ENCODE results near the gene RAMACL.

DNA sequence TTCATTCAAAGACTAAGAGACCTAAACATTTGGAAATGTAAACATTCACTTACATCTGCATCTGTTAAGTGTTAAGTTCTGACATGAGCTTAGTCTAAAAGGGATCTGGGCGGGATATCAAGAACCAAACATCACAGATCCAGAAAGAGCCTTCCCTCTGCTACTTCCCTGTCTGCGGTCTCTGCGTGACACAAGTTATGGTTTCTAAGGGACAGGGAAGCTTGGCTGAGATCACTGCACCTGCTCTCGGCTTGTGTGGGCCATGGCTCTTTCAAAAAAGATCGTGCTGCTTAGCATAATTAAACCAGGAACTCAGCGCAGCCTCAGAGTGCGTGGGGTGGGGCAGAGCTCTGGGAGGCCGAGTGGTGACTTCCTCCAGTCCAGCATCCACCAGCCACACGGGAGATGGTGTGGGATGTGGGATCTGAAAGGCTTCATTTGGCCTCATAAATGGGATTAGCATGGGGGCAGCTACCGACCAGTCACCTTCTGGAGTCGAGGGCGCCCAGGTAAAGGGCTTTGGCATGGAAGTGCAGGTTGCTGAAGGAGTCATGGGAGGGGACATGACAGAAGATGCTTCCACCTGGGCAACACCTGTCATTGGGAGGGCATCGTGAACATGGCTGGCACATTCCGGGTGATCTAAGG lies 16.7 kb upstream of the RAMACL start:
- TF ChIP-seq, protein P1, sequence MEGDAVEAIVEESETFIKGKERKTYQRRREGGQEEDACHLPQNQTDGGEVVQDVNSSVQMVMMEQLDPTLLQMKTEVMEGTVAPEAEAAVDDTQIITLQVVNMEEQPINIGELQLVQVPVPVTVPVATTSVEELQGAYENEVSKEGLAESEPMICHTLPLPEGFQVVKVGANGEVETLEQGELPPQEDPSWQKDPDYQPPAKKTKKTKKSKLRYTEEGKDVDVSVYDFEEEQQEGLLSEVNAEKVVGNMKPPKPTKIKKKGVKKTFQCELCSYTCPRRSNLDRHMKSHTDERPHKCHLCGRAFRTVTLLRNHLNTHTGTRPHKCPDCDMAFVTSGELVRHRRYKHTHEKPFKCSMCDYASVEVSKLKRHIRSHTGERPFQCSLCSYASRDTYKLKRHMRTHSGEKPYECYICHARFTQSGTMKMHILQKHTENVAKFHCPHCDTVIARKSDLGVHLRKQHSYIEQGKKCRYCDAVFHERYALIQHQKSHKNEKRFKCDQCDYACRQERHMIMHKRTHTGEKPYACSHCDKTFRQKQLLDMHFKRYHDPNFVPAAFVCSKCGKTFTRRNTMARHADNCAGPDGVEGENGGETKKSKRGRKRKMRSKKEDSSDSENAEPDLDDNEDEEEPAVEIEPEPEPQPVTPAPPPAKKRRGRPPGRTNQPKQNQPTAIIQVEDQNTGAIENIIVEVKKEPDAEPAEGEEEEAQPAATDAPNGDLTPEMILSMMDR (conservative IDR thresholded peaks at IDR 0.05; ENCODE audit: low read length), result no peak
- no peak for TF ChIP-seq EZH2phosphoT487 (IDR thresholded peaks at IDR 0.05; ENCODE audit: borderline replicate concordance, low read depth, low read length)
